HPDE6-E6E7 (cell line): ENCODE results near the gene LIM2.

Source experiments
- DNase-seq: peaks from one replicate; pipeline ENCODE4 v3.0.0; 2011; ENCODE audit warnings: missing footprints; ENCODE audit errors: extremely low spot score

Gene LIM2

DNA sequence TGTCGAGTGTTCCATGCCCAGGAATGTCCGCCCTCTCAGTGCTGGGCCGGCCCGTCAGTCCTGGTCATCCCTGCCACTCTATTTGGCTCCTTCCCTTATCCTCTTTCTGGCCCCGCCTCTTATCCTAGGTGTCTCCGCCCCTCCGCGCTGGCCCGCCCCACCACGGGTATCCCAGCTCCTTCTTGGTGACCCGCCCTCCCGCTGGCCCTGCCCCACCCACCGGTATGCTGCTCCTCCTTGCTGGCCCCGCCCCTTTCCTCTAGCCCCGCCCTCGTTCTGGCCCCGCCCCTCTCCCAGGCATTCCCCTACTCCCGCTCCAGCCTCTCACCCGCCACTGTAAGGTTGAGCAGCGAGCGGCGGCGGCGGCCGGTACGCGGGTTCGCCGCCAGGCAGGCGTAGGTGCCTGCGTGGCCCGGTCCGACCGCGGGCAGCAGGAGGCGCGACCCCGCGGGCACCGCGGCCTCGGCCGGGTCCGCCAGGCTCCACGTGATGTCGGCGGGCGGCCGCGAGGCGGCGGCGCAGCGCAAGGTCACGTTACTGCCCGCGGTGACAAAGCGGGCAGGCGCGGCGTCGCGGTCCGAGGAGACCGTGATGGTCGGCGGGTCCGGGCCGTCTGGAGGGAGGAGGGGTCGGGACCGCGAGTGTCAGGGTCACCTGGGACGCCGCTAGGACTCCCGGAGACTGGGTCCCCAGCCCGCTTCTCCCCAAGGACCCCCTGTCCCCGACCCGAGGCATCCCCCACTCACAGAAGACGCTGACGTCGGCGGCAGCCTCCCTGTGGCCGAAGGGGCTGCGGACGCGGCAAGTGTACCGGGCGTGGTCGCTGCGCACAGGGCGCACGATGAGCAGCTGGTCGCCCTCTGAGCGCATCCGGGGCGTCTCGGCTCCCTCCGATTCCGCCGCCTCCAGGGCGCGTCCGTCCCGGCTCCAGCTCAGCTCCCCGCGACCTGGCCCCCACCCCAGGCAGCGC, 47.8 kb downstream of the LIM2 start:
- peak; percentile 94 for DNase-seq

DNA sequence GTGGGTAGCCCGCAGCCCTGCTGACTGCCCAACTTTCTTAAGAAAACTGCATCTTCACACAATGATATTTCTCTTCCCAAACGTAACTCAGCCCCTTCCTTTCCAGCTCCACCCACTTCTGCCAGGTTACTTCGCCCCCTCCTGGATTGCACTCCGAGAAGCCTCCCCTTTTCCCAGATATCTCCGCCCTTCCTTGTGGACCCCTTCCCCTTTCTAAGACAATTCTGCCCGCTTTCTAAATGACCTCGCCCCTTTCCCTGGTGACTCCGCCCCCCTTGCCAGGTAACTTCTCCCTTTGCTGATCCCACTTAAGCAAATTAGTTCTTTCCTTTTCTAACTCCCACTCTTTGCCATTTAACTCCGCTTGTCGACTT, 48.5 kb downstream of the LIM2 start:
- no peak for DNase-seq

DNA sequence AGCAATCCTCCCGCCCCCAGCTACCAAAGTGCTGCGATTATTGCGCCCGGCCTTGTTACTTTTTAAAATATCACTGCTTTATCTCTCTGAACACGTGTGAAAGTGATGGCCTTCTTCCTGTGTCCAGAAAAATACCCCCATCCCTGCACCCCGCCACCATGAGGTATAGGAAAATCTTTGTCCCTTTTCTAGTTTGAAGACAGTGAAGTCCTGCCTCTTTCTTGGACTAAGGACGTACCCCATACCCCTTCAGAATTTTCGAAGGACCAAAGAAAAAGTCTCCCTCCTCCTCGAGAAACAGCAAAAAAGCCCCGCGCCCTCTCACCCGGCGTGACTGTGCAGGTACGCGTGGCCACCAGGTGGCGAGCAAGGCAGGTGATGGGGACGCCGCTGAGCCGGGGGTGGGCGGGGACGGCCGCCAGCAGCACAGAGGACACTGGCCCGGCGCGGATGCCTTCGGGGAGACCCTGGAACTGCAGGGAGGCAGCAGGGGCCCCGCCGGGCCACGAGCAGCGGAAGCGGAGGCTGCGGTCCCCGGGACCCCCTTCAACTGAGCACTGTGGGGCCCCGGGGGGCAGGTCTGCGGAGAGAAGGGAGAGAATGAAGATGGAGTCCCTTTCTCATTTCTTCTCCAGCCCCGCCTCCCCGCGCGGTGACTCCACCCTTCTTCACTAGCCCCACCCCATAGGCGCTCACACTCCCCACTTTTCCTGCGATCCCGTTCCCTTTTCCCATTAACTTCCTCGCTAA, 49.0 kb downstream of the LIM2 start:
- peak; percentile 76 for DNase-seq

DNA sequence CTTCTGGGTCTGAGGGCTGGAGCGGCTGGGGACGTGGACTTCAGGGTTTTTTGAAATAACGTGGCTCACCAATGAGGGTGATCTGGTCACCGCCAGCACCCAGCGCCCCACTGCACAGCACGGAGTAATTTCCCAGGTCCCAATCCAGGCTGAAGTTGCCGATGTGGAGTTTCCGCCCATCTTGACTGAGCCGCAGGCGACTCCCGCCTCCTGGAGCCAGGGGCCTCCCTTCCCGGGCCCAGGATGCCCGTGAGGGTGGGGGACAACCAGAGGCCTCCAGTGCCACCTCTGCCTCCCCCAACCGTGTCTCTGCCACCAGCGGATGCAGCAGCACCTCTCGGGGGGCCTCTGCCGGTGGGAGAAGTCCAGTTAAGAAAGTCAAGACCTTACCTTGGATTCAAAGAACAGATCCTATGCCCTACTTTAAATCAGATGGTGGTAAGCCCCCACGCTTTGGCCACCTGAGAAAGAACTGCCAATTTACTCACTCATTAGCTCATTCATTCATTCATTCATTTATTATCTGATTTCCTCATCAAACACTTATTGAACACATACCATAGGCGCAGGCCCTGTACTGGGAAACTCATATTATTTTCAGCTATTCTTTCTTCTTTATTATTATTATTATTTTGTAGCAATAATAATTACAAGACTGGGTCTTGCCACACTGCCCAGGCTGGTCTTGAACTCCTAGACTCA, 49.8 kb downstream of the LIM2 start:
- no peak for DNase-seq

DNA sequence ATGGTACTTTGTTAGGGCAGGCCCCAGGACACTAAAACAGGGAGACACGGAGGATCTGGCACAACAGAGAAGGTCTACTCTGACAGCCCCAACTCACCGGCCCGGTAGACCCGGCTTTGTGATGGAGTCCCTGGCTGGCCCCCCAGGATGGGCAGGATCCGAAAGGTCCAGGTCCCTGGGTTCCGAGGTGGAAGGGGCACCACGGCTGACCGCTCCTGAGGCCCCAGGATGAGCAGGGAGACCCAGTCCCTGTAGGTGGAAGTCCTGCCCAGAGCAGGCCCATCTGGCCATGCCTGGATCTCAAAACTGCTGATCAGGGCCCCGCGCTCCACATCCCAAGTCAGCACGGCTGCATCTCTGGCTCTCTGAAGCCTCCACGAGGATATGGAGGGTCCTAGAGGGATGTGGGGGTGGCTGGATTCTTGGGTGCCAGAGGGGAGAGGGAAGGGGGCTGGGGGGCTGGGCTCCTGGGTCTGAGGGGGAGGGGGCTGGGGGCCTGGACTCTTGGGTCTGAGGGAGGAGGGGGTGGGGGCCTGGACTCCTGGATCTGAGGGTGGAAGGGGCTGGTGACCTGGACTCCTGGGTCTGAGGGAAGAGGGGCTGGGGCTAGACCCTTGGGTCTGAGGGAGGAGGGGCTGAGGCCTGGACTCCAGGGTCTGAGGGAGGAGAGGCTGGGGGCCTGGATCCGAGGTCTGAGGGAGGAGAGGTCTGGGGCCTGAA, 50.5 kb downstream of the LIM2 start:
- no peak for DNase-seq

DNA sequence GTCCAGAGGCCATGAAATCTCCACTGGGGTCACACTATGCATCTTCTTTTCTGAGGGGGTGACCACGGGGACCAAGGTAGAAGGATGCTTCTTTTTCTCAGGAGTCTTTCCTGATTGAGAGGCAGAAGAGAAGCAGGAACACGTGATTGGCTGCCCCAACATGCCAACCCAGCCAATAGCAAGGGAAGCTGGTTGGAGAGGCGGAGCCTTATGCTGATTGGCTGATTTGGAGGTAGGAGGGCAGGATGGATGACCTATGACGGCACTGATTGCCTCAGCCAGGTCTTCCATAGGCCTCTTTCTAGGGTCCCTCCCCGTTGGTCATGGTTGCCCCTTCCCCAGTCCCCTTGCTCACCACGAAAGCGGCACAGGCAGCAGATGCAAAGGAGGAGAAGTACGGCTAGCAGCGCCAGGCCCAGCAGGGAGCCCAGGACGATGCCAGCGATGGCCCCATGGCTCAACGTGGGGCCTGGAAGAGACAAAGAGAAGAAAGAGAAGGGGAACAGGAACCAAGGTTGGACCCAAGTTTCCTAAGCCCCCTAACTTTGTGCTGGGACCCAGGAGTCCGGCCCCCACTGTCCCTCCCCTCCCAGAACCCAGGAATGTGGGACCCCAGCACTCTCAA, 53.8 kb downstream of the LIM2 start:
- DNase-seq = no peak

DNA sequence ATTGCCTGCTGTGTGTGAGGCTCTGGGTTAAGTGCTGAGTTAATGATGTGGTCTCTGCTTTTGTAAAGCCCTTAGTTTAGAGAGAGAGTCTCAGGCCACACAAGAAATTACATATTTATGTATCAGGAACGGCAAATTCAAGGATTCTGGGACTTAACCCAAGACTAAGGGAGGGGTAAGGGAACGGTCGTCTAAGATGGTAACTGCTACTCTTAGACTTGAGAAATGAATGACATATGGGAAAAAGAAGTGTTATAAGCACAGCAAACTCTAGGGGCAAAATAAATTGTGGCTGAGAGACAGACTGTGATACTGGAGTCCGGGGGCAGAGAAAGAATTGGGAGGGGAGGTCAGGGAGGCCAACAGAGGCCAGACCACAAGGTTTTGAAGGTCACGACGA, 56.1 kb downstream of the LIM2 start:
- no peak for DNase-seq

DNA sequence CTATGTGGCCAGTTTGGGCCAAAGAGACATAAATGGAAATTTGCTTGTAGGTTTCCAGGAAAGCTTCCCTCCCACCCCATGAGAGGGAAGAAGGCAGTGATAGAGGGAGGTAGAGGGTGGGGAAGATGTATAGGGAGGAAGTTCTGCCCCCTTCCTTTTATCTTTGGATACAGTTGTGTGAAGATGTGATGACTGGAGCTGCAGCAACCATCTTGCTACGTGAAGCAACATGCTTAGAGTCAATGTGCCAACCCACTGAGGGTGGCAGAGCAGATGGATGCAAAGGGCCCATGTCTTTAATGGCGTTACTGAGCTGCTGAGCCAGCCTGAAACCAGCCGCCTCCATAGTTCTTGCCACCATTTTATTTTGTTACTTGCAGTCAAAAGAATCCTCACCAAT, 56.6 kb downstream of the LIM2 start:
- DNase-seq = no peak

DNA sequence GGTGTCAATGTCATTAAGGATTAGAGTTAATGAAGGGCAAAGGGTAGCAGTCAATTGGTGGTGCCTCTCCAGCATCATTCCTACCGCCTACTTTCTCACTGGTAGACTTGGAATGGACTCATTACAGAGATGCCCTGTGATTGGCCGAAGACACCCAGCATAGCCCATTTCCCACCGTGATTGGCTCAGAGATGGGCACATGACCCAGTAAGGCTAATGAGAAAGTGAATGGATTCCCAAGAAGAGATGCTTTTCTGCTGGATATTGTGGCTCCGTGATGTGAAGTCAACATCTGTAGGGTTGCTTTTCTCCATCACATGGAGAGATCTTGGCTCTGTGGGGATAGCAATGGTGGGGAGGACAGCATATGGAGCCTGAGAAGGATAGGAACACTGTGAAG, 57.4 kb downstream of the LIM2 start:
- DNase-seq = no peak
